ENCODE data around the gene EFNA4.

The EFNA4 gene

GRCh38 chr1:155030899-155031298 lies 32.6 kb upstream of the EFNA4 start:
- H3K27me3 Mint-ChIP-seq (ENCODE audit: low read depth): no peaks in the 10 kb centered on the region
- no peak overlapping the region for H3K4me3 Mint-ChIP-seq
- no peak for TF ChIP-seq CTCF (IDR thresholded peaks at IDR 0.05; ENCODE audit: unreplicated experiment in 3 of 3)
- H3K27ac Mint-ChIP-seq: no peak overlapping the region
- H3K36me3 Mint-ChIP-seq (ENCODE audit: low read depth): no peaks in the 10 kb centered on the region
- no peaks in the 10 kb centered on the region for H3K4me1 Mint-ChIP-seq
- H3K9me3 Mint-ChIP-seq: no peaks in the 10 kb centered on the region

- no peak overlapping the region for H3K4me3 Mint-ChIP-seq
- H3K9me3 Mint-ChIP-seq: no peaks in the 10 kb centered on the region
- H3K27ac Mint-ChIP-seq: no peak overlapping the region
- peaks cover 2% of the 10 kb centered on the region for H3K27me3 Mint-ChIP-seq (ENCODE audit: low read depth)
- H3K36me3 Mint-ChIP-seq (ENCODE audit: low read depth): no peaks in the 10 kb centered on the region
- TF ChIP-seq CTCF (IDR thresholded peaks at IDR 0.05; ENCODE audit: unreplicated experiment in 3 of 3): no peak
- no peaks in the 10 kb centered on the region for H3K4me1 Mint-ChIP-seq
Observed at GRCh38 chr1:155032886-155033285, 30.7 kb upstream of the EFNA4 start.

GRCh38 chr1:155033524-155033923 lies 30.0 kb upstream of the EFNA4 start, which contains the start of the genes DCST1 and DCST2:
Gene DCST1 (plus strand): TSS chr1:155033824. CDS start chr1:155034037, 213 bp downstream.
Gene DCST2 (minus strand): TSS chr1:155033781. CDS start chr1:155033701, 80 bp downstream.
- Mint-ChIP-seq H3K27ac (no peak within 1 kb of the TSS), H3K36me3 (ENCODE audit: low read depth) (no peaks in the 10 kb centered on the region), H3K4me3 (no peak within 1 kb of the TSS), H3K27me3 (ENCODE audit: low read depth) (peaks cover 7% of the 10 kb centered on the region), H3K4me1 (no peaks in the 10 kb centered on the region), H3K9me3 (no peaks in the 10 kb centered on the region)
- no peak for TF ChIP-seq CTCF (IDR thresholded peaks at IDR 0.05; ENCODE audit: unreplicated experiment in 3 of 3)

- H3K4me1 Mint-ChIP-seq: no peaks in the 10 kb centered on the region
- no peaks in the 10 kb centered on the region for H3K9me3 Mint-ChIP-seq
- peaks cover 7% of the 10 kb centered on the region for H3K27me3 Mint-ChIP-seq (ENCODE audit: low read depth)
- TF ChIP-seq CTCF (IDR thresholded peaks at IDR 0.05; ENCODE audit: unreplicated experiment in 3 of 3): no peak
- H3K4me3 Mint-ChIP-seq: no peak overlapping the region
- H3K36me3 Mint-ChIP-seq (ENCODE audit: low read depth): no peaks in the 10 kb centered on the region
- H3K27ac Mint-ChIP-seq: no peak overlapping the region
Observed at GRCh38 chr1:155034318-155035208, 29.0 kb upstream of the EFNA4 start.

- peaks cover 7% of the 10 kb centered on the region for H3K27me3 Mint-ChIP-seq (ENCODE audit: low read depth)
- no peak overlapping the region for H3K27ac Mint-ChIP-seq
- H3K36me3 Mint-ChIP-seq (ENCODE audit: low read depth): no peaks in the 10 kb centered on the region
- no peaks in the 10 kb centered on the region for H3K9me3 Mint-ChIP-seq
- no peak for TF ChIP-seq CTCF (IDR thresholded peaks at IDR 0.05; ENCODE audit: unreplicated experiment in 3 of 3)
- no peak overlapping the region for H3K4me3 Mint-ChIP-seq
- H3K4me1 Mint-ChIP-seq: no peaks in the 10 kb centered on the region
Observed at GRCh38 chr1:155035936-155036335, 27.6 kb upstream of the EFNA4 start.

- Mint-ChIP-seq H3K4me1 (no peaks in the 10 kb centered on the region), H3K4me3 (no peak overlapping the region), H3K9me3 (no peaks in the 10 kb centered on the region), H3K27me3 (ENCODE audit: low read depth) (peaks cover 7% of the 10 kb centered on the region), H3K36me3 (ENCODE audit: low read depth) (no peaks in the 10 kb centered on the region), H3K27ac (no peak overlapping the region)
- no peak for TF ChIP-seq CTCF (IDR thresholded peaks at IDR 0.05; ENCODE audit: unreplicated experiment in 3 of 3)
Observed at GRCh38 chr1:155037043-155037442, 26.5 kb upstream of the EFNA4 start.
